ENCODE data around the gene NPHP1. TPM values are rescaled to one million over a fixed set of nuclear protein-coding genes. Genes with fewer than 3 reads are reported as not detected.

NPHP1 gene
- total RNA-seq, result 2.6 and 4.1 TPM in 2 replicates

GRCh38 chr2:110204408-110205385, at the start of gene NPHP1:
Gene NPHP1, minus strand, starts transcription at chr2:110205013. Its CDS starts 45 bp downstream, at chr2:110204968.

GRCh38 chr2:110211938-110212858, 7.4 kb upstream of the NPHP1 start, which contains the start of gene MTLN:
Gene MTLN, minus strand, starts transcription at chr2:110212547. Its CDS starts 22 bp downstream, at chr2:110212525.

GRCh38 chr2:110115291-110116032, 89.4 kb downstream of the NPHP1 start, which contains the start of gene MALL:
Gene MALL, minus strand, starts transcription at chr2:110115822. Its CDS starts 30 bp downstream, at chr2:110115792.

Other genes with a start within 250 kb of the NPHP1 start
- gene MALL, start 89.2 kb downstream of the NPHP1 start, total RNA-seq, result 58.3 and 88.0 TPM in 2 replicates
- 86.5 and 133 TPM in 2 replicates for gene MTLN, start 7.5 kb upstream of the NPHP1 start, total RNA-seq